Prostate gland (tissue), 2 donors: ENCODE measurements around the gene YEATS4.

Source experiments
- CTCF ChIP-seq, 4 experiments: fragments of 200-600 bp in 2 of 4; fragments of 450-650 bp in 2 of 4; sonication (generic) in 2 of 4; IDR thresholded peaks; 1 replicate in 3 of 4; 2 replicates in 1 of 4; pipeline ENCODE4 v1.5.1; 2016 to 2019; ENCODE audit warnings: antibody characterized with exemption in 4 of 4, mild to moderate bottlenecking in 2 of 4, moderate library complexity in 2 of 4
- POLR2A ChIP-seq: fragments of 450-650 bp; IDR thresholded peaks from one replicate; pipeline ENCODE4 v1.6.1; 2016; ENCODE audit warnings: antibody characterized with exemption, mild to moderate bottlenecking
- POLR2AphosphoS5 ChIP-seq: sonication (generic); formaldehyde crosslinking; IDR thresholded peaks from one replicate; pipeline ENCODE4 v1.6.1; 2017; ENCODE audit warnings: antibody characterized with exemption

GRCh38 chr12:69324797-69325466 lies 34.6 kb upstream of the YEATS4 start:
- TF ChIP-seq CTCF (IDR thresholded peaks at IDR 0.05) (no peak), POLR2A (no peak), POLR2AphosphoS5 (no peak)
